ENCODE results near the gene EXOC2.

The EXOC2 gene, protein sequence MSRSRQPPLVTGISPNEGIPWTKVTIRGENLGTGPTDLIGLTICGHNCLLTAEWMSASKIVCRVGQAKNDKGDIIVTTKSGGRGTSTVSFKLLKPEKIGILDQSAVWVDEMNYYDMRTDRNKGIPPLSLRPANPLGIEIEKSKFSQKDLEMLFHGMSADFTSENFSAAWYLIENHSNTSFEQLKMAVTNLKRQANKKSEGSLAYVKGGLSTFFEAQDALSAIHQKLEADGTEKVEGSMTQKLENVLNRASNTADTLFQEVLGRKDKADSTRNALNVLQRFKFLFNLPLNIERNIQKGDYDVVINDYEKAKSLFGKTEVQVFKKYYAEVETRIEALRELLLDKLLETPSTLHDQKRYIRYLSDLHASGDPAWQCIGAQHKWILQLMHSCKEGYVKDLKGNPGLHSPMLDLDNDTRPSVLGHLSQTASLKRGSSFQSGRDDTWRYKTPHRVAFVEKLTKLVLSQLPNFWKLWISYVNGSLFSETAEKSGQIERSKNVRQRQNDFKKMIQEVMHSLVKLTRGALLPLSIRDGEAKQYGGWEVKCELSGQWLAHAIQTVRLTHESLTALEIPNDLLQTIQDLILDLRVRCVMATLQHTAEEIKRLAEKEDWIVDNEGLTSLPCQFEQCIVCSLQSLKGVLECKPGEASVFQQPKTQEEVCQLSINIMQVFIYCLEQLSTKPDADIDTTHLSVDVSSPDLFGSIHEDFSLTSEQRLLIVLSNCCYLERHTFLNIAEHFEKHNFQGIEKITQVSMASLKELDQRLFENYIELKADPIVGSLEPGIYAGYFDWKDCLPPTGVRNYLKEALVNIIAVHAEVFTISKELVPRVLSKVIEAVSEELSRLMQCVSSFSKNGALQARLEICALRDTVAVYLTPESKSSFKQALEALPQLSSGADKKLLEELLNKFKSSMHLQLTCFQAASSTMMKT

DNA sequence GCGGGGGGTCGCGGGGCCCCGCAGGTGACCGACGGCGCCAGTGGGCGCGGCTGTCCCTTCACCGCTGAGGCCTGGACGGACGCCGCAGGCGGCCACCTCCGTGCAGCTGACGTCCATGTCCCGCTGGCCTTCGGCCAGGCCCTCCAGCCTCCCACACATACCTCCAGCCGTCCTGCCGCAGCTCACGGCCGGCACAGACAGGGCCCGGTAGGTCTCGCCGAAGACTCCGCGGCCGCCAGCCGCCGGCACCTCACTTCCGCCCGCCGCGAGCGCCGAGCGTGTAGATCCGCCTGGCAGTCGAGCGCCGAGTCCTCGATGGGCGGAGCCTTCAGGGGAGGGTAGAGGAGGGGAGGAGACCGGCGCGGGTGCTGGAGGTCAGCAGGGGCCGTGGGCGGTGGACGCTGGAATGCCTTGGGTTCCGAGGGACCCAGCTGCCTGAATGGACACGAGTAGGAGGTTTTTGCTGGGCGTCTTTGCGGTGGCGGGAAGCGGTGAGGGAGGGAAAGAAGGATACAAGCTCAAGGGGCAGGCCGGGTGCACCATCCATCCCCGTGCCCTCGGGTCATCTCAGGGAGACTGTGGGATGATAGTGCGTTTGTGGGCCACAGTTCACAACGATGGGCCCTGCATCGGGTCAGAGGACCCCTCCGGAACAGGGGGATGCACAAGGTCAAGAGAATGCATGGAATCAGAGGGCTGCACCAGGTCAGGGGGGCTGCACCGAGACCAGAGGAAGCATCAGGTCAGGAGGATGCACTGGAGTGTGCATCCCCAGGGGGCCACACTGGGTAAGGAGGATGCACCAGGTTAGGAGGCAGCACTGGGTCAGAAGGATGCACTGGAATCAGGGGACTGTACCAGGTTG lies at the start of gene EXOC2:
Gene EXOC2, minus strand, starts transcription at position 282 of the 865 bp plus-strand sequence. CDS start 55,321 bp downstream, outside the sequence.
- no peak for FAIRE-seq

DNA sequence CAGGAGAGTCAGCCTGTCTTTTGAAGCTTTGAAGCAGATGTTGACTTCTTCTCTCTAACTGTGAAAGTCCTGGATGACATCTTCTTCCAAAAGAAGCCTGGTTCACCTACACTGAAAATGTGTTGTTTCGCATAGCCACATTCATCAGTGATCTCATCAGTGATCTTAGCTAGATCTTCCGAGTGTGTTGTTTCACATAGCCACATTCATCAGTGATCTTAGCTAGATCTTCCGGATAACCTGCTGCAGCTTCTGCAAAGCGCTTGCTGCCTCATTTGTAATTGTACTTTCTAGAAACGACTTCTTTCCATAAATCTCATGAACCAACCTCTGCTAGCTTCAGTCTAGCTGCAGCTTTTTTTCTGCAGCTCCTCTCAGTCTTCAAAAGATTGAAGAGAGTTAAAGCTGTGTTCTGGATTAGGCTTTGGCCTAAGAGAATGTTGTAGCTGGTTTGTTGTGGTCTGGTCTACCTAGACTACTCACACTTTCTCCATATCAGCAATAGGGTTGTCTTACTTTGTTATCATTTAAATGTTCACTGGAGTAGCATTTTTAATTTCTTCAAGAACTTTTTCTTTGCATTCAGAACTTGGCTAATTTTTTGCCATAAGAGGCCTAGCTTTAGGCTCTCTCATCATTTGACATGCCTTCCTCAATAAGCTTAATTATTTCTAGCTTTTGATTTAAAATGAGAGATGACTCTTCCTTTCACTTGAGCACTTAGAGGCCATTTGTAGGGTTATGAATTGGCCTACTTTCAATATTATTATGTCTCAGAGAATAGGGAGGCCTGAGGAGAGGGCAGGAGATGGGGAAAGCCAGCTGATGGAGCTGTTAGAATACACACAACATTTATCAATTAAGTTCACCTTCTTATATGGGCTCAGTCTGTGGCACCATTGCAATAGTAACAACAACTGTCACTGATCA lies 48.7 kb upstream of the EXOC2 start:
- FAIRE-seq: no peak

DNA sequence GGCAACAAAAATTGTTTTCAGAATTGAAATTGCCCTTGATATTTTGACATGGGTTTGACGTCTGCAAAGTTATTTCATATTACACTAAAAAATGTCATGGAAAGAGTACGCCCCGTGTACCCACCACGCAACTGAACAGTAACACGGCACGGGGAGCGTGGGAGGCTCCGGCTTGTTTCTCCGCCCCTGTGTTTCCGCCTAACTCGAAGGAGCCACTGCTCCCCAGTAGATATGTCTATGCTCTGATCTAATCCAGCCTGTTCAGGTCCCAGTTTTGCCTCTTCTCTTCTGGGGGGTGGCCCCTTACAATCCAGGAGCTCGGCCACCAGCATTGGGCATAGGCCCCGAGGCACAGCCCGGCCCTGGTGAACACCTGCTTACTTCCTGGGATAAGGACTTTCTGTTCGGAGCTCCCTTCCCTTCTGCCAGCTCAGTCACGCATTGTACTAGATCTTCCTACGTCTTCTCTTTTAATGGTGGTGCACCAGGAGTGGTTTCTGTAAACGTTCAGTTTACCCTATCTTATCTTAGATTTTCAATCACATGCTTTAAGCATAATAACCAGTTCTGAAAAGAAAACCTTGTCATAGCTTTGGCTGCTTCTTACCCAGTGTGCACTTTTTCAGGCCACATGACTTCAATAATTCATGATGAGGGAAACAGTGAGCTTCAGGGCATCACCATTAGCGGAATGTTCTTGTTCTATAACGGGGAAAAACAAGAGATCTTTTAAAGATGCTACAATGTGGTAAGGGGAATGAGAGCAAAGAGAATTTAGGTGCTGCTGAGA lies 43.9 kb upstream of the EXOC2 start:
- FAIRE-seq: no peak

DNA sequence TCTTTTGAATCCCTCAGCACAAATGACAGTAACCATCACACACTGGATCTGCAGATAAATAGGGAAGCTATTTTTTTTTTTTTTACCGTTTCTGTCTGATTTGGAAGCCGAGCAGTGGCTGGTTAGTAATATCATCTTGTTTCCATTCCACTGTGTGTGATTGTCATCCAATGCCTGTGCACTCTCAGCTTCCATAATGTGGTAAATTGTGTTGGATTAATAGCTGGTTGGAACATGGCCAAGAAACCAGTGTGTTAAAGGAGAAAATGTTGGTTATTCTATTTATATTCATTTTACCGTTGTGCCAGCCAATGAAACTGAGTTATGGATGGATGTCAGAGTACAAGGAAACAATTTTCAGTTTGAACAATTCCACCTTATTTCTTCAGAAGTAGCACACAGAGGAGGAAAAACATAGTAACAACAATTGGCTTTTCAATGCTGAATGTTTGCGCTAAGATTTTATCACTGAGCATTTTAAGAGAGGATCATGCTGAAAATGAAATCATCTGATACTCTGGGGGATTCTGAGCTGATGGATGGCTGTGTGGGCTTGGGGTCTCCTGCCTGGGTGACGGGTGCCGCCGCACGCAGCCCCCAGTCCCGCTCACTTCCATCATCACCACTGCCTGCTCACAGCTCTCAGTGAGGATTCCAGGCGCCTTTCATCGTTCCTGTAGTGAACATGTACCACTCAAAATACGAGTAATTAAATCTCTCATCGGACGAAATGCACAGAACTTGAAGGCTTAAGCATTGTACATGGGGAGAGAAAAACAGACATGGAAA lies 40.7 kb upstream of the EXOC2 start:
- no peak for FAIRE-seq

DNA sequence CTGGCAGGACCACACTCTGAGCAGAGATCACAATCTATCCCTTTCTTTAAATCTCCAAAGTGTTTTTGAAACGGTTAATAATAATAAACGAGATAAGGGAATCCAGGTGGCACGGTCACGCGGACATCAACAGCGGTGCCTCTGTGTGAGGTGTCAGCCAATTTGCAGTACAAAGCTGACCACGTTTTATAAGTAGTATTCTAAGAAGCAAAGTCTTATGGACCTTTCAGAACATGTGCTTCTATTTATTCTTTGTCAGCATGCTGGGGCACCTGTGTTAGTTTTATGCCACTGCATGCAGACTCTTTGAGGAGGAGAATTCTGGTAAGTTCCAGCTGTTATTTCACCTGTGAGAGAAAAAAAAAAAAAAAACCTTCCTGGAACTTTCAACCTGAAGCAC lies 39.0 kb upstream of the EXOC2 start:
- FAIRE-seq: no peak

DNA sequence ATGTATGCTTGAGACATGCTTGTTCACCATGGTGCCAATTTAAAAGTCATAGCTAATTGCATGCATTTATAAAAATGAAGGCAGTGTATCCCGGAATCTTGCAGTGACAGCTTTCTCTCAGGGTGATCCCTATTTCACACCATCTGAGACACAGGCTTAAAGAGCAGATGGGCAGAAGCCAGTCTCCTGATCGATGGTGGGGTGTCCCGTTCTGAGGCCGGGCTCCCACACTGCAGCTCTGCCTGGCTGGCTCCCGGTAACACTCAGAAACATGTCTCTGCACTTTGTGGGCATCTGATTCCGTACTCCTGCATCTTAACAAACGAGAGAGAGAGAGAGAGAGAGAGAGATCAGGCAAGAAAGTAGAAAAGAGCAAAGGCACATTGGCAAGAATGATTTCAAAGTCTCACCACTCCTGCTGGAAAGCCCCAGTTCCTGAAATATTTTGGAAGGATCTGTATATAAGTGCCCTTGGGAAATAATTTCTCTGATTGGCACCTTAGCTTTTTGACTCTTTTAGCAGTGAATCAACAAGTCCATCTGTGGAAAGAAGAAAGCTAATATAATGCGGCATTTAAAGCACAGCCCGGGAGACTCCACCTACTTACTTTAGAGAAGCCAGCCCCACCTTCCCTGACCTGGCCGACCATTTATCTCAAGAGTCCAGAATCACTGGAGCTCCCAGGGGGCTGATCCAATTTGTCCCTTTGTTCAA lies 36.8 kb upstream of the EXOC2 start:
- no peak for FAIRE-seq

DNA sequence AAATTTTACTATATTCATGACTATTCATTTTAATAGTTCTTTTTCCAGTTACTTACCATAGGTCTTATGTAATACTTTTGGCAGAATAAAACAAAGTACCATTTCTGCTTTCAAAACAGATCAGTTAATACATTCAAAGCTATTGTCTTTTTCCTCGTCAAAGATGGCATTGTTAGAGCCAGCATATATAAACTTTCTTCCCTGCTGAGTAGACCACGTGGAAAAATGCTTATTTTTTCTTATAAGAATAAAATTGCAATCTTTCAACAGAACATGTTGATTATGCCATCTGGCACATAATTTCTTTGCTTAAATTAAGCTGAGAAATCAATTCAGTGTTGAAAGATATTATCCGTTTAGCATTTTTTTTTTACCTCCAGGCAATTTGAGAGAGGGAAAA lies 34.9 kb upstream of the EXOC2 start:
- no peak for FAIRE-seq

DNA sequence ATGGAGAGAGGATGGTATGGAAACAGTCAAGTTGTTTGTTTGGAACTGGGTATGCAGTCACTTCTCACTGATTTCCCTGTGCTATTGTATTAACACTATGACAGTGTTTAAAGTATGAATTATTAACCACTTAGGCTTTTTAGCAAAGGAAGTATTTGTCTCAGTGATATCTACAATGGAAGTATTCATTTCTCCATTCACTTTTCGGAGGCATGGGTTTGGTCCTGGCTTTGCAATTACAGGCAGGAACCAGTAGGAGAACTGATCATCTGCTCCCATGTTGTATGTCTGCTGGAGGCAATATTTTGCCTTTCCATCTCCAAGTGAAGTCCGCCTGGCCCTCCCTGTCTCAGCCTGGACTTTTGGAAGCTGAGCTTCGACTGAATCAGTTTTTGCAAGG lies 30.6 kb upstream of the EXOC2 start:
- FAIRE-seq: no peak

DNA sequence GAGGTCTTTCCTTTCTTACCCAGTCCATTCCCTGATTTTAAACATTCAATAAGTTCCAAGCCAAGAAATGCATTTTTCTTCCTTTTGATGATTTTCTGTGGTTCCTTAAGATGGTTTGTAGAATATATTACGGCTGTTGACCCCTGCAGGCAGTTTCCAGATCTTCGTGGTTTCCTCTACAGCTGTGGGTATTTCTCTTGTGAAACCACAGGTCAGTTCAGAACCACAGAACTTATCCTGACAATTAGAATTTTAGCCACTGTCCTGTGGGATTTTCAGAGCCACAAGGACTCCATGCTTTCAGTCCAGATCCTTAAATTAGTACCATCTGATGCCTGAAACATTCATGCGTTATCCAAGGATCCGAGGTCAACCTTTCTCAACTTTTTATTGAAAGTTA lies 29.7 kb upstream of the EXOC2 start:
- no peak for FAIRE-seq

DNA sequence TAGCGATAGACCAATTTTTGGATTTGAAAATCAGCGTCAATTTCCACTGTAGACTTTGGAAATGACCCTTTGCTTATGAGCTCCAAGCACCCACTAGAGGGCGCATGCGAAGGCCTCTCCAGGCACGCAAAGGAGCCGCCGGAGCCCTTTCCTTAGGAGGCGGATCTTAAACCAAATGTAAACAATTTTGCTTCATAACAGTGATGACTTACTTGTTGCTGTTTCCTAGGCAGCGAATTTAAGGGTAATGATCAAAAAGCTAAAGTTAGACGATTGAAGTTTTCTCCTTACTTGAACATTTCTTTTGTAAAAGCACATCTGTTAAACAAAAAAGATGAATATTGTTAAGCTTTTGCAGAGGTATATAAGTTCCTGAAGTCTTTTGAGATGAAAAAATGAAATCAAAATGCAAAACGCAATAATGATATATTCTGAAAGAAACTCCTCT lies 29.2 kb upstream of the EXOC2 start:
- FAIRE-seq: peak; percentile 62

DNA sequence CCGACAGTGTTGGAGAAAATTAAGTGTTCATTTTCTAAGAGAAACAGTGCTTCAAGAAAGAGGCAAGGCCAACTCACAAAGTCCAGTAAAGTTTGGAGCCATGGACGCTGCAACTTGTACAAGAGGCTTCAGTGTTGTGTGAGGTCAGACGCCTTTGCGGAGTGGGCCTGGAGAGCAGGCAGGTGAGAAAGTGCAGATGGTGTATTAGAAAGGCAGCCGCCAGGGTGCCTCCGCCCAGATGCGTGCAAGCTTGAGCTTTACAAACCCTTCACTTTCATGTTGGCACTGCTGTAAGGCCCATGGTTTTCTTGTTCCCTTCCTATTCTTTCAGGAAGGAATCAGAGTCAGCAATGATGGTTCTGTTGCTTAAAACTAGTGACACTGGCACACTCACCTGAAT lies 25.4 kb upstream of the EXOC2 start:
- no peak for FAIRE-seq

DNA sequence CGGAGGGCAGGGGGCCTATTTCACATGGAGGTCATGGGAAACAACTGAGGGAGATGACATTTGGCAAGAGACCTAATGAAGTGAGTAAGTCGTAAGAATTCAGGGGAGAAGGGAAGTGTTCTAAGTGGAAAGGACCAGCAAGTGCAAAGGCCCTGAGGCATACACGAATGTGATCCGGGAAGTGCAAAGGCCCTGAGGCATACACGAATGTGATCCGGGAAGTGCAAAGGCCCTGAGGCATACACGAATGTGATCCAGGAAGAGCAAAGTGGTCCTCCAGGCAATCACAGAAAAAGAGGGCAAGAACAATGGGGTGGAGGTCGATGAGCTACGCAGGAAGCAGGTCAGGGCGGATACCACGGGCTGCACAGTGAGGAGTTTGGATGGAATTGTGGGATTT lies 24.2 kb upstream of the EXOC2 start:
- FAIRE-seq: no peak

DNA sequence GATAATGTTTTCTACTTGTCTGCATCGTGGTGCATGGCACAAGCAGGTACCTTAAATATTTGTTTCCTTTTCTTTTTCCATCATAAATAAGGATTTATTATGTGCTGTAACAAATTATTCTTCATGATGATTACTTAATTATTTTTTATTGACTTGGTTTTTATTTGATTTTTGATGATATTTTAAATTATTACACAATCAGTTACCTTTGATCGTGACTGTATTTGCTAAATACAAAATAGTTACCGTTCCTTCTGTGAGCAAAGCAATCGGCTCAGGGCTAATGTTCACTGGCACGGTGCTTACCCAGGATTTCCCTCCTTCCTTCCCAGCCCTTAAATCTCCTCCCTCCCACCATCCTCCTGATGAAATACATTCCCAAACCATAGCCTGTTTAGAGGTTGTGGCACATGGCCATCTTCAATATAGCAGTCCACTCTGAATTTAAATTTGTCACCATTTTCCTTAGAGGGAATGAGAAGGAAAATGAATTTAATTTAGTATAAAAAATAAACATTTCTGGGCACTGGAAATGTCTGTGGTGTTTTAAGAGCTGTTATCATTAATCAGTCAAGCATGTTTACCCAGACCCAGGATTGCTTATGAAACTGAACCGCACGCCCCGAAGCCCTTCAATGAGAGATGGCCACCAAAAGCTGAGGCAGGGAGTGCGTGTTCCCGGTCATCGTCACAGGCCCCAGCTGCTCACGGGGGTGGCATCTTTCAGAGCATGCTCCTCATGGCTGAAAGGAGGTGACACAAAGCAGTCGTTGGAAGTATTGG lies 23.0 kb upstream of the EXOC2 start:
- no peak for FAIRE-seq

DNA sequence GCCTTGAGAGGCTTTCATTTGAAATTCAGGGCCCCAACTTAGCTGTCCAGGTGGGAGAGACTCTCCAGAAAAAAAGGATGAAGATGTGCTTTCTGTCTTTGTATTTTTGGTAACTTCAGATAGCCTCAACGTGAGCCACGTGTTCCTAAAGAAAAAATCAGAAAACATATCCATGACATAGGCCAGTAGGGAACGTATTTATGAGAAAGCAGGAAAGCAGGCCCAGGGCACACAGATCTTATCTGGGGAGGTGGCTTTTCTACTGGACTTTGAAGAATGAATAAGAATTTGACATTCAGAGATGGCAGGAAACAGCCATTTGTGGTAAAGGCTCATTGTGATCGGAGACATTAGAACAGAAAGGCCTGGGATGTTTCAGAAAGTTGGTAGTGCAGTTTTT lies 21.2 kb upstream of the EXOC2 start:
- no peak for FAIRE-seq

DNA sequence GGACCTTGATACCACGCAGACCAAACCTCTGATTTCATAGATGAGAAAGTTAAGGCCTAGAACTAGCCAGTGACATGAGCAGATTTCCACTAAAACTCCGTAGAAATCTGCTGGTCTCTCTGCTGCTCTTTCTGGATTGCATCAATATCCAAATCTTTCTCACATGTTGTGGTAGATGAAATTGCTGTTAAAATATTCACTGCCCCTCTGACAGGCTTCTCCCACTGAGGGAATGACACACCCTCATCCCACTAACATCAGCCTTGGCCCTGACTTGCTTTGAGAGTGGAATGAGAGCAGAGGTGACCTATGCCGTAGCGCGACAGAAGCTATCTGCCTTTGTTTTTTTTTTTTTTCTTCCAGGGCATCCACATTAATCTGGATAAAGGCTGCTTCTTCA lies 20.4 kb upstream of the EXOC2 start:
- FAIRE-seq: no peak

DNA sequence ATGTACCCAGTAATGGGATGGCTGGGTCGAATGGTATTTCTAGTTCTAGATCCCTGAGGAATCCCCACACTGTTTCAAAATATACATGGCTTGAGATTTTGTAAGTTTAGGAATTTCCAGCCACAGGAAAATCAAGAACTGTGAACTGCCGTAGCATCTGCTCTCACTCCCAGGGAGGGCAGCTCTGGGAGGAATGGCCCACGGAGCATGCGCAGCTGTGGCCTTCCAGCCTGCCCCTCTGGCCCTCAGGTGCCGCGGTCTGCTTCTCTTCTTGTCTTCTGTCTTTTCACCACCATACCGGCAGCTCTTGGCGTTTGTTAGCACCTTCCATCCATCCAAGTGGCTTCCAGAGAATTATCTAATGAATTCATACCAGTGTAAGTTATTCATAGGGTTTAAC lies 19.9 kb upstream of the EXOC2 start:
- FAIRE-seq: no peak

DNA sequence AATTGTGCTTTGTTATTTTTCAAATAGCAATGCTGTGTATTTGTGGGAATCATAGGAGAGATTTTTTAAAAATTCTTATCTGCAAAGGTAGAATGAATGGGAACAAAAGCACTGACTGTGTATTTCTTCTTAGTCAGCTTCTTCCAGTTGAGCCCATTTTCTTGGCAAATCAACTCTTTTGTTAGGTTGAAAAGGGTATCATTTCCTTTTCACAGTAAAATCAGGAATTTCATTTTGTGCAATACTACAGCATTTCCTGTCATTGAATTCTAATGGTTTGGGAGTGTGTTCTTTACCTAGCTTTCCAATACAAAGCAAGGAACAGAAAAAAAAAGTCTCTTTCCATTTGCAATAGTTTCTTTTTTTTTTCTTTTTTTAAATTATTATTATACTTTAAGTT lies 19.0 kb upstream of the EXOC2 start:
- FAIRE-seq: no peak
